Measurements from ENCODE around the gene OR2AJ1.
"Not testable (repeated sequence)": the region's sequence is repeated elsewhere in the genome, so short reads cannot be mapped to it uniquely, and the experiment has no call there.

Gene OR2AJ1

GRCh38 chr1:247924868-247925267 is at the start of gene OR2AJ1:
Gene OR2AJ1 (plus strand): TSS chr1:247924889. CDS start chr1:247933769, 8,880 bp downstream.
- FAIRE-seq = no peak

GRCh38 chr1:247883346-247883745 is 41.3 kb upstream of the OR2AJ1 start:
- no peak for FAIRE-seq

DNA sequence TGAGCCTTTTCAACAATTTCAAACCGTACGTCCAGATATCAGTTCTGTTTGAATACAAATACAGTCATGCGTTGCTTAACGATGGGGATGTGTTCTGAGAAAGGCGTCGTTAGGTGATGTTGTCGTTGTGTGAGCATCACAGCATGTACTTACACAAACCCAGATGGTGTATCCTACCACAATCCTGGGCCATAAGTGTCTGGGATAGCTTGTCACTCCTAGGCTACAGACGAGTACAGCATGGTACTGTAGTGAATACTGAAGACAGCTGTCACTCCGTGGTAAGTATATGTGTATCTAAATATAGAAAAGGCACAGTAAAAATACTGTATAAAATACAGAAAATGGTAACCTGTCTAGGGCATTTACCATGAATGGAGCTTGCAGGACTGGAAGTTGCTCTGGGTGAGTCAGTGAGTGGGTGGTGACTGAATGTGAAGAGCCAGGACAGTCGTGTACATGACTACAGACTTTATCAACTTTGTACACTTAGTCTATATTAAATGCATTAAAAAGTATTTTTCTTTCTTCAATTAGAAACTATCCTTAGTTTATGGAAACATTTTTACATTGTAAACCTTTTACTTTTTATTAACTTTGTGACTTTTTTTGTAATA is 39.8 kb upstream of the OR2AJ1 start:
- no peak for FAIRE-seq

DNA sequence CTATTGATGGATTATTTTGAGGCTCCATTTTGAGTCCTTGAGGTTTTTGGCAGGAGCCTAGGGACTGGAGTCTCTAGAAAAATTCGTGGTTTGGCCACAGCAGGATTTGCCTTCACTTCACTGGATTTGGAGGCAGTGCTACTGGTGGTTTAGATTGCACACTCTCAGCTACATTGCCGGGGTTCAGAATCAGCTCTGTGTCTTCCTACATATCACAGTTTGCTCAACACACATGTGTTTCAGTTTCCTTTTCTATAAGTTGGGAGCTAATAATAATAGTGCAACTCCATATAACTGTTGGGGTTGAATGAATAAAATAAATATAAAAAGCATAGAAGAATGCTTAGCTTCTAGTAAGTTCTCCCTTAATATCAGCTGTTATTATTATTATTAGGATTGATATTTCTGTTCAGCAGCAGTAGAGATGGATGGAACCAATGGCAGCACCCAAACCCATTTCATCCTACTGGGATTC is 29.5 kb upstream of the OR2AJ1 start, which contains the start of gene OR2W3:
OR2W3 (plus strand) TSS at position 425 of the 475 bp plus-strand sequence; CDS start at position 425, 0 bp downstream.
- no peak for FAIRE-seq

DNA sequence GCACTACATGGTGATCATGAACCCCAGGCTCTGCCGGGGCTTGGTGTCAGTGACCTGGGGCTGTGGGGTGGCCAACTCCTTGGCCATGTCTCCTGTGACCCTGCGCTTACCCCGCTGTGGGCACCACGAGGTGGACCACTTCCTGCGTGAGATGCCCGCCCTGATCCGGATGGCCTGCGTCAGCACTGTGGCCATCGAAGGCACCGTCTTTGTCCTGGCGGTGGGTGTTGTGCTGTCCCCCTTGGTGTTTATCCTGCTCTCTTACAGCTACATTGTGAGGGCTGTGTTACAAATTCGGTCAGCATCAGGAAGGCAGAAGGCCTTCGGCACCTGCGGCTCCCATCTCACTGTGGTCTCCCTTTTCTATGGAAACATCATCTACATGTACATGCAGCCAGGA is 28.7 kb upstream of the OR2AJ1 start:
- FAIRE-seq = no peak

GRCh38 chr1:247904122-247904521 is 20.6 kb upstream of the OR2AJ1 start:
- no peak for FAIRE-seq

- FAIRE-seq = no peak
Measured at GRCh38 chr1:247905181-247905580, 19.5 kb upstream of the OR2AJ1 start.

GRCh38 chr1:247905910-247906503 is 18.7 kb upstream of the OR2AJ1 start:
- FAIRE-seq = no peak

DNA sequence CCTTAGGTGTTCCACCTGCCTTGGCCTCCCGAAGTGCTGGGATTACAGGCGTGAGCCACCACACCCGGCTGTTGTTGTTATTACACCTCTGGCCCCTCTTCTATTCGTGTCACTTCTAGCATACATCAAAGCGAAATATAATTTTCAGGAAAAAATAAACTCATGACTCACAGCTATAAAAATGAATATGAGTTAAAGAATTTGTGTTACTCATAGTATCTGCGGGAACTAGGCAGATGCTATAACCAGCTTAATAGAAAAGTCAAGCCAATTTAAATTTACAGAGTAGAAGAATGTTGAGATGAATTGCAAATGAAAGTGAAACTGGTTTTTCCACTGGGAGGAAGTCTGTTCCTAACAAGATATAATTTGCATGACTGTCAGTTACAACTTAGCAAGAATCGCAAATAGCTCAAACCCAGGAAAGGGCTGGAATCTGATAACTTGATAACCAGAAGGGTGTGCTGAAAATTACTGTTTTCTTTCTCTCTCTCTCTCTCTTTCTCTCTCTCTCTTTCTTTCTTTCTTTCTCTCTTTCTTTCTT is 18.1 kb upstream of the OR2AJ1 start:
- no peak for FAIRE-seq

GRCh38 chr1:247908766-247909165 is 15.9 kb upstream of the OR2AJ1 start:
- no peak for FAIRE-seq

- no peak for FAIRE-seq
Measured at GRCh38 chr1:247913786-247914185, 10.9 kb upstream of the OR2AJ1 start.

DNA sequence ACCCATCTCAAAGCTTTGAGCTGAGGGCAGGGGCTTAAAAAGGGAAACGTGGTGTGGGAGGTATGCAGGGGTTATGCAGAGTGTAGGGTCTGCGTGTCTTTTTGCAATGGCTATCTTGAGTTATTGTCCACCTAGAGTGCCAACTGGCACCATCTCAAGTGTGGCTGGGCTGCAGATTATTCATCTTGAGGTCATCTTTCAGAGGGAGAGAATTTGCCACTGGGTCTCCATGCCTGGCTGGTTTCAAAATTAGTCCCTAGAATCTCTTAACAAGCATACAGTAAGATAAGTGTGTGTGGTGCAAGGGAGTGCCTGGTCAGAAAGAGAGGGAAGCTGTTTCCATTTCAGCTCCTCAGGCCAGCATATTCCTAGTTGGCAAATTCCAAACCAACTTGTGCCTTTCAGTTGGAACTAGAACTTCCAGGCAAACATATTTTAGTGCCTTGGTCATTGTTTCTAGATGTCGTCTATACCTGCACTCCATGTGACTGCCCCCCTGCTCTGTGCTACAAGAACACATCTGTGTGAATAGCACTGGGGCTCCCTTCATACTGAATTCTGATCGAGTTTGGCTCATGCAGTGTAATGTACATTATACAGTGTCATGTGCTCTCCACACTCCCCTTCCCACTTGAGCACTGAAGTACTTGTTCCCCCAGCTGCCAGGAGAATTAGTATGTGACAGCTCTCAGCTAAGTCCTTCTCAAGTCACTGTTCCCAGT is 9.6 kb upstream of the OR2AJ1 start:
- FAIRE-seq = no peak

GRCh38 chr1:247919952-247920351 is 4.7 kb upstream of the OR2AJ1 start, which contains the start of gene OR2T8:
Gene OR2T8 (plus strand): TSS chr1:247920252. CDS start chr1:247921018, 766 bp downstream.
- FAIRE-seq = no peak

- FAIRE-seq = no peak
Measured at GRCh38 chr1:247923941-247924340, 748 bp upstream of the OR2AJ1 start.

GRCh38 chr1:247933989-247934388 is 9.3 kb downstream of the OR2AJ1 start:
- FAIRE-seq = no peak

- no peak for FAIRE-seq
Measured at GRCh38 chr1:247935781-247936180, 11.1 kb downstream of the OR2AJ1 start.

DNA sequence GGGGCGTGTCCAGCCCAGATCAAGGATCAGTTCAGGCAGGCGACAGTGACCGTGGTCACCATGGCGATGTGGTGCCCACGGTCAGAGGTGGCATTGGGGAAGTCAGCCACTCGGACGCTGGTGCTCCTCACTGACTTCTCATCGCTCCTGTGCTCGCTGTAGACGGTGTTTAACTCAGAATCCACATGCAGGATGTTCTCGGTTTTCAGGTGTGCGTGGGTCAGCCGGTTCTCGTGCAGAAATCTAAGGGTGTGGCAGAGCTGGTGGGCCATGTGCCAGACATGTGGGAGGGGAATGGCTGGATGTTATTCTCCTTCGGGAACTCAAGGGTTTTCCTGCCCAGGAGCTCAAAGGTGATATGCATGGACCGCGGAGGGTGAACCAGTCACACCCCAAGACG is 11.7 kb downstream of the OR2AJ1 start:
- no peak for FAIRE-seq

GRCh38 chr1:247936965-247937734 is 12.5 kb downstream of the OR2AJ1 start:
- FAIRE-seq = not testable (repeated sequence)

- FAIRE-seq = no peak
Measured at GRCh38 chr1:247942624-247943023, 17.9 kb downstream of the OR2AJ1 start.

DNA sequence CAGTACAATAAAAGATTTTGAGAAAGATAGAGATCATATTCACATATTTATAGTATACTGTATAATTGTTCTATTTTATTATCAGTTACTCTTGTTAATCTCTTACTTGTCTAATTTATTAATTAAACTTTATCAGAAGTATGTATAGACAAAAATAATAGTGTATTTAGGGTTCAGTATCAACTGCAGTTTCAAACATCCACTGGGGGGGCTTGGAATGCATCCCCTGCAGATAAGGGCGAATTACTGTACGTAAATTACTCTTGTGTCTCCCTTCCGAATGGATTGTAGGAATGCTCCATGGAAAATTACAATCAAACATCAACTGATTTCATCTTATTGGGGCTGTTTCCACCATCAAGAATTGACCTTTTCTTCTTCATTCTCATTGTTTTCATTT is 23.9 kb downstream of the OR2AJ1 start, which contains the start of gene OR2L8:
OR2L8 (plus strand) TSS at position 301 of the 400 bp plus-strand sequence; CDS start at position 301, 0 bp downstream.
- FAIRE-seq = no peak

DNA sequence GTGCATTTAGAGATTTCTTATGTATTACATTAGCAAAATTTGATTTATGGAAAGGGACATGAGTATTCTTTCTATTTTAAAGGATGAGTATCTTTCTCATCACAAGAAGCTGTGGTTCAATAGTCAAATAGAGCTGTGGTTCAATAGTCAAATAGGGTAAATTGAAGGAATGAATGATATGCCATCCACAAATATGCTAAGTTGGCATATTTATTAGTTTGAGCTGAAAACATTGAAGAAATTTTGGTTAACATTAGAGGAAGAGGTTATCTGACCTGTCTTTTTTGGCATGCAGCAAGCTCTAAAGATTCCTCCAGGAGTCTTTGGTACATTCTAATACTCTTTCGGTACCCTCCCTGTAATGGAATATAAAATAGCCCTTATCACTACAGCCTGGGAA is 28.7 kb downstream of the OR2AJ1 start:
- no peak for FAIRE-seq

DNA sequence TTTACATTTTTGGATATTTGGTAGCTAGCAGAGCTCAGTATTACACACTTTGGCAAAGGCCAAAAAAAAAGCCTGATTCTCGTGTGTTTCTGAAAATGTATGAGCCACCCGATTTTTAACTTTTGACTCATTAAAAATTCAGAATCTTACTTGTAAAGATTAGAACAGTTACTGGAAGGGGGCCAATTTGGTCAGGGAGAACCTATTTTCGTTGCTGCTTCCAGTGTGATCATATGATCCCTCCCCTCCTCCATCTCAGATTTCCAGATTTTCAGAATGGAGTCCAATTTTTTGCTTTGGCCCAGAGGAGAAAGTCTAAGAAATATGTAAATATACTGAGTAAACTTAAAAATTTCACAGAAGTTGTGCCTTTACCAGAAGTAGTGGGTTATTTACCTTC is 37.1 kb downstream of the OR2AJ1 start:
- FAIRE-seq = no peak

All from islet of Langerhans (tissue), 1 donor.